Brain microvascular endothelial cell (primary cell): Measurements from ENCODE around the gene TSSC4.

Source experiments
- DNase-seq: peaks from one replicate; pipeline ENCODE4 v3.0.0-alpha.2; 2020
- H3K27ac ChIP-seq: fragments of 250-450 bp; sonication (Bioruptor Pico); 2 replicates; pipeline ENCODE4 v1.5.1; 2020; ENCODE audit warnings: mild to moderate bottlenecking, moderate library complexity
- H3K27me3 ChIP-seq: fragments of 250-450 bp; sonication (Bioruptor Pico); replicated peaks from 2 replicates; pipeline ENCODE4 v1.5.1; 2020; ENCODE audit warnings: mild to moderate bottlenecking
- H3K36me3 ChIP-seq: fragments of 250-450 bp; sonication (Bioruptor Pico); replicated peaks from 2 replicates; pipeline ENCODE4 v1.5.1; 2020; ENCODE audit warnings: mild to moderate bottlenecking
- H3K4me3 ChIP-seq: 2 replicates; pipeline ENCODE4 v1.5.1; 2011; ENCODE audit warnings: low read depth, mild to moderate bottlenecking, control low read depth, low read length, moderate library complexity
- CTCF ChIP-seq: IDR thresholded peaks from 2 replicates; pipeline ENCODE4 v1.5.1; 2011; ENCODE audit warnings: low read depth, mild to moderate bottlenecking, moderate library complexity, low read length, control low read depth, inconsistent platforms; ENCODE audit errors: missing control alignments
- in situ Hi-C: cut with HindIII; loops from 2 replicates; pipeline ENCODE4 v1.10.0; 2017; ENCODE audit warnings: low sequenced_read_pairs, low pct_ligation_motif_present

TSSC4 gene

GRCh38 chr11:2443406-2443805, 42.9 kb downstream of the TSSC4 start:
- Histone ChIP-seq H3K4me3 (no peak overlapping the region), H3K27me3 (peaks cover 53% of the 10 kb centered on the region), H3K36me3 (no peaks in the 10 kb centered on the region), H3K27ac (no peak overlapping the region)
- no peak for DNase-seq
- TF ChIP-seq CTCF, result no peak
- in situ Hi-C loops, result no loop called here

GRCh38 chr11:2443881-2444820, 43.6 kb downstream of the TSSC4 start, which contains the start of gene TRPM5:
TRPM5 (minus strand) TSS chr11:2444514; CDS start chr11:2423036, 21,478 bp downstream.
- Histone ChIP-seq H3K36me3 (no peaks in the 10 kb centered on the region), H3K4me3 (no peak within 1 kb of the TSS), H3K27ac (no peak within 1 kb of the TSS), H3K27me3 (peaks cover 51% of the 10 kb centered on the region)
- TF ChIP-seq CTCF, result no peak
- in situ Hi-C loops, result no loop called here
- no peak for DNase-seq

GRCh38 chr11:2444821-2445745, 44.5 kb downstream of the TSSC4 start, which contains the start of gene KCNQ1:
KCNQ1 (plus strand) TSS chr11:2445008; CDS start chr11:2445099, 91 bp downstream.
- H3K4me3 ChIP-seq, result no peak within 1 kb of the TSS
- in situ Hi-C loops, result no loop called here
- no peak for DNase-seq
- TF ChIP-seq CTCF, result no peak
- no peak within 1 kb of the TSS for H3K27ac ChIP-seq
- H3K27me3 ChIP-seq, result peaks cover 49% of the 10 kb centered on the region
- no peaks in the 10 kb centered on the region for H3K36me3 ChIP-seq

- H3K4me3 ChIP-seq, result no peak overlapping the region
- H3K27me3 ChIP-seq, result peaks cover 49% of the 10 kb centered on the region
- in situ Hi-C loops, result no loop called here
- no peak for DNase-seq
- H3K36me3 ChIP-seq, result no peaks in the 10 kb centered on the region
- no peak for TF ChIP-seq CTCF
- H3K27ac ChIP-seq, result no peak overlapping the region
Measured at GRCh38 chr11:2445746-2446551, 45.4 kb downstream of the TSSC4 start.

GRCh38 chr11:2446590-2447252, 46.2 kb downstream of the TSSC4 start:
- Histone ChIP-seq H3K27me3 (peaks cover 51% of the 10 kb centered on the region), H3K27ac (no peak overlapping the region), H3K36me3 (no peaks in the 10 kb centered on the region), H3K4me3 (no peak overlapping the region)
- in situ Hi-C loops, result no loop called here
- DNase-seq, result no peak
- no peak for TF ChIP-seq CTCF
